Measurements from ENCODE around the gene DVL3. TPM values are rescaled to one million over a fixed set of nuclear protein-coding genes. Genes with fewer than 3 reads are reported as not detected.
"Not testable (repeated sequence)": the region's sequence is repeated elsewhere in the genome, so short reads cannot be mapped to it uniquely, and the experiment has no call there.

DVL3 gene
- total RNA-seq, 1 donor from 2014 or later, result 51.7 TPM

DNA sequence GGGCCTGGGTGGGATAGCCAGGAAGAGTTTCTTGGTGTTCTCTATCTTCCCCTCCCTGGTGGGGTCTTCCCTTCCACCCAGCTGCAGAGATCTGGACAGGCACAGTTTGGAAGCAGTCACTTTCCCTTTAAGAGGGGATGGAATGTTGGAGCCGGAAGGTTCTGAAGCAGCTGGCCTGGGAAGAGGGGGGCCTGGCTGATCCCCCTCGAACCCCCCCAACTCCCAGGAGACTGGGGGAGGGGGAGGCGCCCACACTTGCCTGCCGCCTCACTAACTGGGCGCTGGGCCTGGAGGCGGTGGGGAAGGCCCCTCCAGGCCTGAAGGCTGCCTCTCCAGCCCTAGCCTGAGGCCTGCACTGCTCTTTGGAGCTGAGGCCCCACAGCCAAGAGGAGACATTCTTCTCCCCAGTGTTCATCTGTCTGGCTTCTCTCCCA is 1.4 kb downstream of the DVL3 start:
- TF ChIP-seq, protein P1, sequence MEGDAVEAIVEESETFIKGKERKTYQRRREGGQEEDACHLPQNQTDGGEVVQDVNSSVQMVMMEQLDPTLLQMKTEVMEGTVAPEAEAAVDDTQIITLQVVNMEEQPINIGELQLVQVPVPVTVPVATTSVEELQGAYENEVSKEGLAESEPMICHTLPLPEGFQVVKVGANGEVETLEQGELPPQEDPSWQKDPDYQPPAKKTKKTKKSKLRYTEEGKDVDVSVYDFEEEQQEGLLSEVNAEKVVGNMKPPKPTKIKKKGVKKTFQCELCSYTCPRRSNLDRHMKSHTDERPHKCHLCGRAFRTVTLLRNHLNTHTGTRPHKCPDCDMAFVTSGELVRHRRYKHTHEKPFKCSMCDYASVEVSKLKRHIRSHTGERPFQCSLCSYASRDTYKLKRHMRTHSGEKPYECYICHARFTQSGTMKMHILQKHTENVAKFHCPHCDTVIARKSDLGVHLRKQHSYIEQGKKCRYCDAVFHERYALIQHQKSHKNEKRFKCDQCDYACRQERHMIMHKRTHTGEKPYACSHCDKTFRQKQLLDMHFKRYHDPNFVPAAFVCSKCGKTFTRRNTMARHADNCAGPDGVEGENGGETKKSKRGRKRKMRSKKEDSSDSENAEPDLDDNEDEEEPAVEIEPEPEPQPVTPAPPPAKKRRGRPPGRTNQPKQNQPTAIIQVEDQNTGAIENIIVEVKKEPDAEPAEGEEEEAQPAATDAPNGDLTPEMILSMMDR (IDR thresholded peaks at IDR 0.05; ENCODE audit: insufficient read depth, low read length, poor library complexity, severe bottlenecking), result no peak
- no peak for DNase-seq (ENCODE audit: low read depth)
- Histone ChIP-seq H3K27me3 (ENCODE audit: control insufficient read depth, insufficient read depth, low read length) (no peaks in the 10 kb centered on the region), H3K4me3 (ENCODE audit: low read depth, low read length) (peak overlapping the region; percentile 96), H3K36me3 (ENCODE audit: control insufficient read depth, insufficient read depth, low read length) (no peaks in the 10 kb centered on the region)

DNA sequence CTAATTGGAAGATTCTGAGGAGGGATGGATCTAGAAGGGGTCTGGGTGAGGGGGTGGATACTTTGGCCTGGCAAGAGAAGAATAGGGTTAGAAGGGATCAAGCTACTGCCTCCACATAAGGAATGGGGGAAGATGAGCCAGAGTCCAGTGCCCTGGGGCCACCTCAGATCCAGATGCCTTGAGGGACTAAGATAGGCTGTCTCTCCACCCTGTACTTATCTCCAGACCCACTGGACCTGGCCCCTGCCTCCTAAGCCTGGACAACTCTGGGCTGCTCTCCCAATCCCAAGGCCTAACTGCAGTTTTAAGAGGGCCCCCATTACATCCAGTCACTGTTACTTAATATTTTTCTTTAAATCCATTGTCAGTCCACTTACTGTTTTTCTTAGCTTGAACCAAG is 2.0 kb downstream of the DVL3 start:
- DNase-seq (ENCODE audit: low read depth), result no peak
- Histone ChIP-seq H3K36me3 (ENCODE audit: control insufficient read depth, insufficient read depth, low read length) (no peaks in the 10 kb centered on the region), H3K27me3 (ENCODE audit: control insufficient read depth, insufficient read depth, low read length) (no peaks in the 10 kb centered on the region), H3K4me3 (ENCODE audit: low read depth, low read length) (peak overlapping the region; percentile 96)
- TF ChIP-seq, protein P1 (IDR thresholded peaks at IDR 0.05; ENCODE audit: insufficient read depth, low read length, poor library complexity, severe bottlenecking), result no peak

DNA sequence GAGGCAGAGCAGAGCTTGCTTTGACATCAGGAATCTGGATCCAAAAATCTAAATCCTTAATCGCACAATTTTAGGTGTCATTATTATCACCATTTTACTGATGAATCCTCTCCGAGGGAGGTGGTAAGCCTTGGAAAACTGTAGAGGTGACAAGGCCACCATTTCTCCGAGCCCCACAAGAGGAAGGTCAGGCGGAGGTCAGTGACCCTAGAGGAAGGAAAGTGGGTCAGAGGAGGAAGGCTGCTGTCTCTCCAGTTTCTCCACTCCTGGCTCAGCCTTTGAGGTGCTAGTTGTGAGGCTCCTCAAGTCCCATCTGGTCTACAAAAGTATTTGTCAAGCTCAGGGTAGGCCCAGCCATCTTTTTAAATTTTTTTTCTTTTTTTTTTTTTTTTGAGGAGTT is 3.2 kb downstream of the DVL3 start:
- TF ChIP-seq, protein P1 (IDR thresholded peaks at IDR 0.05; ENCODE audit: insufficient read depth, low read length, poor library complexity, severe bottlenecking), result no peak

DNA sequence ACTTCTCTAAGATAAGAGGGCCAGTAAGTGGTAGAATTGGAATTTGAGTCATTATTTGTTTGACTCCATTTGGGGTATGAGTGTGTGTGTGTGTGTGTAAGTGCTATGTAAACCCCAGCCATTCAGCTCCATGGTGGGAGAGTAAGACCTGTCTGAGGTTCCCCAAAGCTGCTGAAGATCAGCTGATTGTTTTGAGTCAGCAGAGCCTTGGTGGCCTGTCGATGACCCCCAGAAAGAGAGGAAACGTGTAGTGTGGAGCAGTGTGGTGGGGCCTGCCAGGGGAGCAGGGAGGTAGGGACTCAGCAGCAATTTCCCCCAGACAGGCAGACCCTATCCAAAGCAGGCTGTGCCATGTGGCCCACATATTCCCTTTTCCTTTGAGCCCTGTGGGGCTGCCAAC is 5.3 kb downstream of the DVL3 start:
- DNase-seq (ENCODE audit: low read depth), result no peak
- no peaks in the 10 kb centered on the region for H3K36me3 ChIP-seq (ENCODE audit: control insufficient read depth, insufficient read depth, low read length)
- no peak overlapping the region for H3K4me3 ChIP-seq (ENCODE audit: low read depth, low read length)
- TF ChIP-seq, protein P1 (IDR thresholded peaks at IDR 0.05; ENCODE audit: insufficient read depth, low read length, poor library complexity, severe bottlenecking), result no peak
- no peaks in the 10 kb centered on the region for H3K27me3 ChIP-seq (ENCODE audit: control insufficient read depth, insufficient read depth, low read length)

More for the DNA sequence above, 3.2 kb downstream of the DVL3 start:
- Histone ChIP-seq H3K27me3 (ENCODE audit: control insufficient read depth, insufficient read depth, low read length) (no peaks in the 10 kb centered on the region), H3K4me3 (ENCODE audit: low read depth, low read length) (no peak overlapping the region), H3K36me3 (ENCODE audit: control insufficient read depth, insufficient read depth, low read length) (no peaks in the 10 kb centered on the region)
- no peak for DNase-seq (ENCODE audit: low read depth)

DNA sequence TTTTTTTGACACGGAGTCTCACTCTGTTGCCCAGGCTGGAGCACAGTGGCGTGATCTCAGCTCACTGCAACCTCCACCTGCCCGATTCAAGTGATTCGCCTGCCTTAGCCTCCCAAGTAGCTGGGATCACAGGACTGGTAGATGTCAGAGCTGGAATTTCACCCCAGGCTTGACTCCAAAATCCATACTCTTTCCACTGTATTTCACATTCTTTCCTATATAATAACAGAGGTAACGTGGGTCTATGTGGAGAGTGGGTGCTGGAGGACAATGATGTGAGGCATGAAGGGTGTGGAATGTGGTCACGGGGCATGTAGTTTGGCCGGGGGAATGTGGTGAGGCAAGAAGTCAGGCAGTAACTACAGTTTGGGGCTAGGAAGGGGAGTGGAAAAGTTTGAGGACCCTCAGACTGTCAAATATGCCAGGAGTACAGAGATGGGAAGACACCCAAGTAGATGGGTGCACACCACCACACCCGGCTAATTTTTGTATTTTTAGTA is 7.4 kb downstream of the DVL3 start:
- DNase-seq (ENCODE audit: low read depth); H3K4me3 ChIP-seq (ENCODE audit: low read depth, low read length); H3K27me3 ChIP-seq (ENCODE audit: control insufficient read depth, insufficient read depth, low read length); H3K36me3 ChIP-seq (ENCODE audit: control insufficient read depth, insufficient read depth, low read length): not testable (repeated sequence)

DNA sequence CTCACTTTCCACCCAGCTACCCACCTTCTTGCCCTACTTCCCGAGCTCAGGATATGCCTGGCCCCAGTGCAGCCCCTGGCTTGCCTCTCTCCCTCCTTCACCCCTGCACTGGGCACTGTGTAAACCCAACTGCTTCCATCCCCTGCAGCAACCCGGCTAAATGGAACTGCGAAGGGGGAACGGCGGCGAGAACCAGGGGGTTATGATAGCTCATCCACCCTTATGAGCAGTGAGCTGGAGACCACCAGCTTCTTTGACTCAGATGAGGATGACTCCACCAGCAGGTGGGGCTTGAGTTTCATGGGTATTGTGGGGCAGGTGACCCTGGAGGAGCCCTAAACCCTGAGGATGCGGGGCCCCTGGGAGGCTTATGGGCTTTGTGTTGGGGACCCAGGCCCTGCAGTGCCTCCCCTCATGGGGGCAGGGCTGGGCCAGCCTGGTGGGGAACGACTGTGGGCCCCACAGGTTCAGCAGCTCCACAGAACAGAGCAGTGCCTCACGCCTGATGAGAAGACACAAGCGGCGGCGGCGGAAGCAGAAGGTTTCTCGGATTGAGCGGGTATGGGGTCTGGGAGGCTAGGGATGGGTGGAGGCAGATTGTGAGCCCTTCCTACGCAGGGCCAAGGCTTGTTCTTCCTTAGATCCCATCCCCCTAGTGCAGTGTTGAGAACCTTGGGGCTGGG is 9.6 kb downstream of the DVL3 start:
- no peak for DNase-seq (ENCODE audit: low read depth)
- Histone ChIP-seq H3K27me3 (ENCODE audit: control insufficient read depth, insufficient read depth, low read length) (no peaks in the 10 kb centered on the region), H3K36me3 (ENCODE audit: control insufficient read depth, insufficient read depth, low read length) (no peaks in the 10 kb centered on the region), H3K4me3 (ENCODE audit: low read depth, low read length) (no peak overlapping the region)
- TF ChIP-seq, protein P1 (IDR thresholded peaks at IDR 0.05; ENCODE audit: insufficient read depth, low read length, poor library complexity, severe bottlenecking), result no peak
